Activated CD8-positive, alpha-beta T cell treated with anti-CD3 and anti-CD28 coated beads for 36 hours (primary cell): ENCODE measurements around the gene CT47C1. TPM values are rescaled to one million over a fixed set of nuclear protein-coding genes. Genes with fewer than 3 reads are reported as not detected.

Experiments
- ATAC-seq: fragments of 200-7000 bp; cut with Tn5 transposase; one replicate; pipeline ENCODE4 v1.10.0; 2021; ENCODE audit warnings: mild to moderate bottlenecking, moderate library complexity
- CTCF ChIA-PET: fragments of 350-600 bp; sonication (Branson Sonifier 250); formaldehyde crosslinking; loops from one replicate; lab custom pipeline; 2021; ENCODE audit warnings: antibody characterized with exemption; lab: Charles Lee
- POLR2A ChIA-PET: fragments of 350-600 bp; sonication (Branson Sonifier 250); formaldehyde crosslinking; loops from one replicate; lab custom pipeline; 2021; ENCODE audit warnings: antibody characterized with exemption; lab: Charles Lee
- DNase-seq: peaks from one replicate; pipeline ENCODE4 v3.0.0-alpha.2; 2020
- H3K27ac Mint-ChIP-seq: one replicate; pipeline ENCODE4 v1.8.0; 2021; ENCODE audit warnings: mild to moderate bottlenecking, mixed read lengths
- H3K27me3 Mint-ChIP-seq: one replicate; pipeline ENCODE4 v1.8.0; 2021; ENCODE audit warnings: mixed read lengths
- H3K36me3 Mint-ChIP-seq: one replicate; pipeline ENCODE4 v1.8.0; 2021; ENCODE audit warnings: low read depth, mixed read lengths
- H3K4me1 Mint-ChIP-seq: one replicate; pipeline ENCODE4 v1.8.0; 2021; ENCODE audit warnings: low read depth, mixed read lengths
- H3K4me3 Mint-ChIP-seq: one replicate; pipeline ENCODE4 v1.8.0; 2021; ENCODE audit warnings: mild to moderate bottlenecking, moderate library complexity, mixed read lengths
- H3K9me3 Mint-ChIP-seq: one replicate; pipeline ENCODE4 v1.8.0; 2021; ENCODE audit warnings: mixed read lengths
- intact Hi-C: fragments of 100-400 bp; cut with micrococcal nuclease; formaldehyde crosslinking; loops from one replicate; pipeline ENCODE4 v1.10.0; 2022
- total RNA-seq, 2 experiments: library from RNA; stranded (reverse); gene quantifications; one replicate each; pipeline ENCODE4 v1.2.3, GENCODE V29; 2021
- TF ChIP-seq, protein P1 (sequence below): fragments of 200-600 bp; IDR thresholded peaks from one replicate; pipeline ENCODE4 v1.8.0; 2022; ENCODE audit warnings: antibody characterized with exemption, mild to moderate bottlenecking

Gene CT47C1
- total RNA-seq, 2 experiments from 2014 or later: not detected

GRCh38 chrX:119087121-119087520 lies 14.3 kb downstream of the CT47C1 start:
- ChIA-PET CTCF (no interaction called here), POLR2A (no interaction called here)
- no peak overlapping the region for H3K4me3 Mint-ChIP-seq
- H3K9me3 Mint-ChIP-seq: no peaks in the 10 kb centered on the region
- H3K27me3 Mint-ChIP-seq: no peaks in the 10 kb centered on the region
- ATAC-seq: no peak
- DNase-seq: no peak
- TF ChIP-seq, protein P1, sequence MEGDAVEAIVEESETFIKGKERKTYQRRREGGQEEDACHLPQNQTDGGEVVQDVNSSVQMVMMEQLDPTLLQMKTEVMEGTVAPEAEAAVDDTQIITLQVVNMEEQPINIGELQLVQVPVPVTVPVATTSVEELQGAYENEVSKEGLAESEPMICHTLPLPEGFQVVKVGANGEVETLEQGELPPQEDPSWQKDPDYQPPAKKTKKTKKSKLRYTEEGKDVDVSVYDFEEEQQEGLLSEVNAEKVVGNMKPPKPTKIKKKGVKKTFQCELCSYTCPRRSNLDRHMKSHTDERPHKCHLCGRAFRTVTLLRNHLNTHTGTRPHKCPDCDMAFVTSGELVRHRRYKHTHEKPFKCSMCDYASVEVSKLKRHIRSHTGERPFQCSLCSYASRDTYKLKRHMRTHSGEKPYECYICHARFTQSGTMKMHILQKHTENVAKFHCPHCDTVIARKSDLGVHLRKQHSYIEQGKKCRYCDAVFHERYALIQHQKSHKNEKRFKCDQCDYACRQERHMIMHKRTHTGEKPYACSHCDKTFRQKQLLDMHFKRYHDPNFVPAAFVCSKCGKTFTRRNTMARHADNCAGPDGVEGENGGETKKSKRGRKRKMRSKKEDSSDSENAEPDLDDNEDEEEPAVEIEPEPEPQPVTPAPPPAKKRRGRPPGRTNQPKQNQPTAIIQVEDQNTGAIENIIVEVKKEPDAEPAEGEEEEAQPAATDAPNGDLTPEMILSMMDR: no peak
- no peak overlapping the region for H3K27ac Mint-ChIP-seq
- H3K4me1 Mint-ChIP-seq: no peaks in the 10 kb centered on the region
- intact Hi-C loops: no loop called here
- no peaks in the 10 kb centered on the region for H3K36me3 Mint-ChIP-seq

DNA sequence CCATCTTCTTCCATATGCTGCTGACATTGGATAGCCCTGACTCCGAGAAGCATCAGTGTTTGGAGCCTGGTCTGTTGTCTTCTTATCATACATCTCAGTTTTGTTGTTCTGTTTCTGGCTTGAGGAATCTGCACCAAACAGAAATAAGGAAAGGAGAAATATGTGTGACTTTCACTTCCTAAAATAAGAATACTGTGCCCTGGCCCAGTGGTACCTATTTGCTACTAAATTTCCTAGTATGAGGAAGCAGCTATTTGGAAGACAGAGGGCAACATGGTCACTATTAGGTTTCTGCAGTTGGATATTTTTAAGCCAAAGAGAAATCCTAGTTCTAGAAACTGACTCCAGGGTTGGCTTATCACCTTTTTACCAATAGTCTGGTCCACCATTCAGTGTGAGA lies 16.8 kb downstream of the CT47C1 start:
- Mint-ChIP-seq H3K36me3 (no peaks in the 10 kb centered on the region), H3K4me1 (no peaks in the 10 kb centered on the region), H3K27me3 (no peaks in the 10 kb centered on the region), H3K9me3 (no peaks in the 10 kb centered on the region), H3K27ac (no peak overlapping the region), H3K4me3 (no peak overlapping the region)
- ChIA-PET POLR2A (no interaction called here), CTCF (no interaction called here)
- no peak for ATAC-seq
- intact Hi-C loops: no loop called here
- TF ChIP-seq, protein P1: no peak
- no peak for DNase-seq

DNA sequence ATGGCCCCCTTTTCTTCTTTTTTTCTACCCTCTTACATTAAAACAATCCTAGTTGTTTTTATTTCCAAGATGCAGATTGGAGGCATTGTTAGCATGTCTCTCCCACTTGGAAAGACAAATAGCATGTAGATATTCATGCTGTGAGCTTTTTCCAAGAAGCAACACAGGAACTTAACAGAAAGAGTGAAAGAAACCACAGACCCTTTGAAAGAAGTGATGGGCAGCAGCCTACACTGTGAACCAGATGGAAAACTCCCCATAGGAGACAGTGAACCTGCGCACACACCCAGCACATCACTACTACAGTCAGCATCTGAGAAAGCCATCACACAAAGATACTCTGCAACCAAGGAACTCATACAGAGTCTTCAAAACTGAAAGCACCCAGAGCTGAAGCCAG lies 17.8 kb downstream of the CT47C1 start:
- POLR2A ChIA-PET: no interaction called here
- H3K9me3 Mint-ChIP-seq: no peaks in the 10 kb centered on the region

GRCh38 chrX:119093991-119094735 lies 21.4 kb downstream of the CT47C1 start:
- Mint-ChIP-seq H3K36me3 (no peaks in the 10 kb centered on the region), H3K27ac (no peak overlapping the region), H3K27me3 (peaks cover 2% of the 10 kb centered on the region), H3K4me3 (no peak overlapping the region), H3K4me1 (no peaks in the 10 kb centered on the region), H3K9me3 (no peaks in the 10 kb centered on the region)
- ChIA-PET CTCF (interaction anchor here (1.1 kb wide), 1 partner anchor 27 kb away, joined by 4 read pairs; no protein-coding TSS in a partner anchor), POLR2A (interaction anchor here (0.8 kb wide), 1 partner anchor 13 kb away, joined by 4 read pairs; no protein-coding TSS in a partner anchor)
- no peak for DNase-seq
- no peak for ATAC-seq
- intact Hi-C loops: no loop called here
- TF ChIP-seq, protein P1: no peak

More for the DNA sequence above, 17.8 kb downstream of the CT47C1 start:
- no peaks in the 10 kb centered on the region for H3K36me3 Mint-ChIP-seq
- ATAC-seq: no peak
- no peaks in the 10 kb centered on the region for H3K27me3 Mint-ChIP-seq
- intact Hi-C loops: no loop called here
- H3K27ac Mint-ChIP-seq: no peak overlapping the region
- TF ChIP-seq, protein P1: no peak
- H3K4me3 Mint-ChIP-seq: no peak overlapping the region
- CTCF ChIA-PET: no interaction called here
- H3K4me1 Mint-ChIP-seq: no peaks in the 10 kb centered on the region
- DNase-seq: no peak

- no peak for ATAC-seq
- H3K27me3 Mint-ChIP-seq: peaks cover 2% of the 10 kb centered on the region
- TF ChIP-seq, protein P1: no peak
- POLR2A ChIA-PET: no interaction called here
- intact Hi-C loops: no loop called here
- no peak for DNase-seq
- H3K9me3 Mint-ChIP-seq: no peaks in the 10 kb centered on the region
- H3K4me3 Mint-ChIP-seq: no peak overlapping the region
- H3K36me3 Mint-ChIP-seq: no peaks in the 10 kb centered on the region
- CTCF ChIA-PET: no interaction called here
- H3K27ac Mint-ChIP-seq: no peak overlapping the region
- H3K4me1 Mint-ChIP-seq: no peaks in the 10 kb centered on the region
These were observed 22.0 kb downstream of the CT47C1 start for GRCh38 chrX:119094819-119095218.
